Breast epithelium (tissue), 3 donors: Measurements from ENCODE around the gene KRTAP12-1.

Source experiments
- POLR2A ChIP-seq: fragments of 450-650 bp; IDR thresholded peaks from one replicate; pipeline ENCODE4 v1.6.1; 2016; ENCODE audit warnings: antibody characterized with exemption, mild to moderate bottlenecking, moderate library complexity
- POLR2AphosphoS5 ChIP-seq, 3 donors: sonication (generic); formaldehyde crosslinking; IDR thresholded peaks; one replicate each; pipeline ENCODE4 v1.6.1; 2017; ENCODE audit warnings: antibody characterized with exemption in 3 of 3
- TF ChIP-seq, protein P1 (sequence below), 3 donors: fragments of 450-650 bp; IDR thresholded peaks; one replicate each; pipeline ENCODE4 v1.5.1; 2016 to 2017; ENCODE audit warnings: antibody characterized with exemption in 3 of 3, mild to moderate bottlenecking in 3 of 3, moderate library complexity in 3 of 3

DNA sequence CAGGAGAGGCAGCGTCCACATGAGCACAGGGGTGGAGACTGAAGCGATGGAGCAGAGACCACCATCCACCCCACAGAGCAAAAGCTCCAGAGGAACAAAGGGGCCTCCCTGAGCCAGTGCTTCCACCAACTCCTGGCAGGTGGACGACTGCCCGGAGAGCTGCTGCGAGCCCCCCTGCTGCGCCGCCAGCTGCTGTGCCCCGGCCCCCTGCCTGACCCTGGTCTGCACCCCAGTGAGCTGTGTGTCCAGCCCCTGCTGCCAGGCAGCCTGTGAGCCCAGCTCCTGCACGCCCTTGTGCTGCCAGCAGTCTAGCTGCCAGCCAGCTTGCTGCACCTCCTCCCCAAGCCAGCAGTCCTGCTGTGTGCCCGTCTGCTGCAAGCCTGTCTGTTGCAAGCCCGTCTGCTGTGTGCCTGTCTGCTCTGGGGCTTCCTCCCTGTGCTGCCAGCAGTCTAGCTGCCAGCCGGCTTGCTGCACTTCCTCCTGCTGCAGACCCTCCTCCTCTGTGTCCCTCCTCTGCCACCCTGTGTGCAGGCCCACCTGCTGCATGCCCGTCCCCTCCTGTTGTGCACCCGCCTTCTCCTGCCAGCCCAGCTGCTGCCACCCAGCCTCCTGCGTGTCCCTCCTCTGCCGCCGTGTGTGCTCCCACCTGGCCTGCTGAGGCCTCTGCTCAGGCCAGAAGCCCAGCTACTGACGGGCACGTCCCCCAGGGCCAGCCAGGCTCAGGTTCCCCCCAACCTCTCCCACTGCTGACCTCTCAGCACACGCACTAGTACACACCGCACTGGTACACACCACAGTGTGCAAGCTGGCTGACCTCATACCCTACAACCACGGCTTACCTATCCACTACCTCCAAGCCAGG, 20.4 kb upstream of the KRTAP12-1 start:
- TF ChIP-seq, protein P1, sequence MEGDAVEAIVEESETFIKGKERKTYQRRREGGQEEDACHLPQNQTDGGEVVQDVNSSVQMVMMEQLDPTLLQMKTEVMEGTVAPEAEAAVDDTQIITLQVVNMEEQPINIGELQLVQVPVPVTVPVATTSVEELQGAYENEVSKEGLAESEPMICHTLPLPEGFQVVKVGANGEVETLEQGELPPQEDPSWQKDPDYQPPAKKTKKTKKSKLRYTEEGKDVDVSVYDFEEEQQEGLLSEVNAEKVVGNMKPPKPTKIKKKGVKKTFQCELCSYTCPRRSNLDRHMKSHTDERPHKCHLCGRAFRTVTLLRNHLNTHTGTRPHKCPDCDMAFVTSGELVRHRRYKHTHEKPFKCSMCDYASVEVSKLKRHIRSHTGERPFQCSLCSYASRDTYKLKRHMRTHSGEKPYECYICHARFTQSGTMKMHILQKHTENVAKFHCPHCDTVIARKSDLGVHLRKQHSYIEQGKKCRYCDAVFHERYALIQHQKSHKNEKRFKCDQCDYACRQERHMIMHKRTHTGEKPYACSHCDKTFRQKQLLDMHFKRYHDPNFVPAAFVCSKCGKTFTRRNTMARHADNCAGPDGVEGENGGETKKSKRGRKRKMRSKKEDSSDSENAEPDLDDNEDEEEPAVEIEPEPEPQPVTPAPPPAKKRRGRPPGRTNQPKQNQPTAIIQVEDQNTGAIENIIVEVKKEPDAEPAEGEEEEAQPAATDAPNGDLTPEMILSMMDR (IDR thresholded peaks at IDR 0.05): no peak
- no peak for TF ChIP-seq POLR2A
- TF ChIP-seq POLR2AphosphoS5 (IDR thresholded peaks at IDR 0.05): no peak
